GM12874 (cell line): ENCODE results near the gene STX8.

ENCODE experiments used
- CTCF ChIP-seq: IDR thresholded peaks from 2 replicates; pipeline ENCODE4 v1.5.1; 2011; ENCODE audit warnings: low read depth, mild to moderate bottlenecking, control low read depth, low read length, moderate library complexity; ENCODE audit not compliant: insufficient read depth

STX8 gene

GRCh38 chr17:9332132-9332494 is 243.5 kb downstream of the STX8 start:
- TF ChIP-seq CTCF: no peak

- TF ChIP-seq CTCF: no peak
Measured at GRCh38 chr17:9331279-9332131, 244.1 kb downstream of the STX8 start.

- TF ChIP-seq CTCF: no peak
Measured at GRCh38 chr17:9330611-9331271, 244.9 kb downstream of the STX8 start.

GRCh38 chr17:9330141-9330540 is 245.5 kb downstream of the STX8 start:
- no peak for TF ChIP-seq CTCF

GRCh38 chr17:9329251-9329921 is 246.2 kb downstream of the STX8 start:
- TF ChIP-seq CTCF: no peak

GRCh38 chr17:9324864-9325263 is 250.8 kb downstream of the STX8 start:
- no peak for TF ChIP-seq CTCF

GRCh38 chr17:9322326-9322725 is 253.3 kb downstream of the STX8 start:
- TF ChIP-seq CTCF: no peak
